Parathyroid adenoma (tissue), 2 donors: Measurements from ENCODE around the gene ANO9.

Experiments used
- H2AFZ ChIP-seq: fragments of 300-600 bp; sonication (generic); one replicate; pipeline ENCODE4 v1.7.0; 2017; ENCODE audit warnings: antibody characterized with exemption, mild to moderate bottlenecking
- H3K27ac ChIP-seq: fragments of 300-600 bp; sonication (generic); one replicate; pipeline ENCODE4 v1.7.0; 2017
- H3K27me3 ChIP-seq: fragments of 300-600 bp; sonication (generic); one replicate; pipeline ENCODE4 v1.7.0; 2017; ENCODE audit warnings: low read length; ENCODE audit not compliant: control insufficient read depth, insufficient read depth
- H3K36me3 ChIP-seq: fragments of 300-600 bp; sonication (generic); one replicate; pipeline ENCODE4 v1.7.0; 2017; ENCODE audit warnings: low read length; ENCODE audit not compliant: control insufficient read depth, insufficient read depth
- H3K4me1 ChIP-seq: fragments of 300-600 bp; sonication (generic); one replicate; pipeline ENCODE4 v1.7.0; 2017; ENCODE audit warnings: control low read depth
- H3K4me2 ChIP-seq: fragments of 300-600 bp; sonication (generic); one replicate; pipeline ENCODE4 v1.7.0; 2017; ENCODE audit warnings: low read length
- H3K4me3 ChIP-seq: fragments of 300-600 bp; sonication (generic); one replicate; pipeline ENCODE4 v1.7.0; 2017; ENCODE audit warnings: low read depth, low read length
- H3K79me2 ChIP-seq: fragments of 300-600 bp; sonication (generic); one replicate; pipeline ENCODE4 v1.7.0; 2017; ENCODE audit warnings: control low read depth
- H3K9ac ChIP-seq: fragments of 300-600 bp; sonication (generic); one replicate; pipeline ENCODE4 v1.7.0; 2017; ENCODE audit warnings: mild to moderate bottlenecking
- H3K9me3 ChIP-seq: fragments of 300-600 bp; sonication (generic); one replicate; pipeline ENCODE4 v1.7.0; 2017; ENCODE audit warnings: low read length; ENCODE audit not compliant: control insufficient read depth
- TF ChIP-seq, protein P1 (sequence below): fragments of 300-600 bp; sonication (generic); IDR thresholded peaks from one replicate; pipeline ENCODE4 v1.7.0; 2017; ENCODE audit warnings: antibody characterized with exemption, mild to moderate bottlenecking
- donor health status: primary hyperparathyroidism.

The ANO9 gene

DNA sequence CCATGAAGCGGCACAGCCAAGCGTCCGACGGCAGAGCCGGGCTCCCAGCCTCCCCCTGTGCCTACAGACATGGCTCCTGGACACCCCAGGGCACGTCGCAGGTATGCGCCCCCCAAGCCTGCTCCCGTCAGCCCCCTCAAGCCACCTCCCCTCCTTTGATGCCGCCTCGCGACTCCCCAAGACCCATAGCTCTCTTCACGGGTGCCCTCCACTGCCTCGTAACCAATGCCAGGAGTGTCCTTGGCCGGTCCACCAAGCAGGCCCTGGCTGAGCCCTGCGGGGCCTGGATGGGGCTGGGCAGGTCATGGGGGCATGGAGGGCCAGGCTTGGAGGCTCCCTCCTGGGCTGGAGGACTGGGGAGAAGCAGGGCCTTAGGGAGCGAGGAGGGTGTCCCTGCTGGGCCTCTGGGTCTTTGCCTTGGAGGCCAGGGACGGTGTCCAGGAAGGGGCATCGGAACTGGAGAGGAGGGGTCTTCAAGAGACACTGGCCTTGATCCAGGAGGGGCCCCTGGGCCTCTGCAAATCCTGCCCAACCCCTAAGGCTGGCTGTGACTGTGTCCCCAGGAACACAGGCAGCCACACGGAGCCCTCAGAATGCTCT lies 9.2 kb downstream of the ANO9 start:
- Histone ChIP-seq H3K4me3 (no peak overlapping the region), H3K36me3 (no peaks in the 10 kb centered on the region), H3K79me2 (no peaks in the 10 kb centered on the region), H3K9me3 (no peaks in the 10 kb centered on the region), H2AFZ (no peak overlapping the region), H3K27me3 (no peaks in the 10 kb centered on the region), H3K27ac (no peak overlapping the region), H3K4me1 (no peaks in the 10 kb centered on the region), H3K9ac (no peak overlapping the region), H3K4me2 (no peak overlapping the region)
- TF ChIP-seq, protein P1, sequence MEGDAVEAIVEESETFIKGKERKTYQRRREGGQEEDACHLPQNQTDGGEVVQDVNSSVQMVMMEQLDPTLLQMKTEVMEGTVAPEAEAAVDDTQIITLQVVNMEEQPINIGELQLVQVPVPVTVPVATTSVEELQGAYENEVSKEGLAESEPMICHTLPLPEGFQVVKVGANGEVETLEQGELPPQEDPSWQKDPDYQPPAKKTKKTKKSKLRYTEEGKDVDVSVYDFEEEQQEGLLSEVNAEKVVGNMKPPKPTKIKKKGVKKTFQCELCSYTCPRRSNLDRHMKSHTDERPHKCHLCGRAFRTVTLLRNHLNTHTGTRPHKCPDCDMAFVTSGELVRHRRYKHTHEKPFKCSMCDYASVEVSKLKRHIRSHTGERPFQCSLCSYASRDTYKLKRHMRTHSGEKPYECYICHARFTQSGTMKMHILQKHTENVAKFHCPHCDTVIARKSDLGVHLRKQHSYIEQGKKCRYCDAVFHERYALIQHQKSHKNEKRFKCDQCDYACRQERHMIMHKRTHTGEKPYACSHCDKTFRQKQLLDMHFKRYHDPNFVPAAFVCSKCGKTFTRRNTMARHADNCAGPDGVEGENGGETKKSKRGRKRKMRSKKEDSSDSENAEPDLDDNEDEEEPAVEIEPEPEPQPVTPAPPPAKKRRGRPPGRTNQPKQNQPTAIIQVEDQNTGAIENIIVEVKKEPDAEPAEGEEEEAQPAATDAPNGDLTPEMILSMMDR = no peak

DNA sequence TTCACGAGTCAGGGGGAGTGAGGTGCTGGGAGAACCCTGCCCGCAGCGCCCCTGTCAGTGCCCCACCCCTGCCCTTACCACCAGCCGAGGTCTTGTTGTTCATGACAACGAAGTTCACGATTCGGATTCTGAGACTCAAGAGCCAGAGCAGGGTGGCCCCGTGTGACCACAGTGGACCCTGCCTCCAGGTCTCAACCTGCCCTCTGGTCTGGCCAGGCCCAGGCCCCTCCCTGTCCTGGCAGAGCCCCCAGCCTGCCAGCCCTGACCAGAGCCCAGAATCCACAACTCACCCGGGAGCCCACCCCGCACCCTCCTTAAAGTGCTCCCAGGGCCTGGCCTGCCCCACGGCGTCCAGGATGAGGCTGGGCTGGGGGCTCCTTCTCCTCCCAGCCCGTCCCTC lies 9.9 kb downstream of the ANO9 start:
- Histone ChIP-seq H3K27me3 (no peaks in the 10 kb centered on the region), H3K36me3 (no peaks in the 10 kb centered on the region), H2AFZ (no peak overlapping the region), H3K4me2 (no peak overlapping the region), H3K4me1 (no peaks in the 10 kb centered on the region), H3K27ac (no peak overlapping the region), H3K4me3 (no peak overlapping the region), H3K79me2 (no peaks in the 10 kb centered on the region), H3K9me3 (no peaks in the 10 kb centered on the region), H3K9ac (no peak overlapping the region)
- TF ChIP-seq, protein P1 = no peak

DNA sequence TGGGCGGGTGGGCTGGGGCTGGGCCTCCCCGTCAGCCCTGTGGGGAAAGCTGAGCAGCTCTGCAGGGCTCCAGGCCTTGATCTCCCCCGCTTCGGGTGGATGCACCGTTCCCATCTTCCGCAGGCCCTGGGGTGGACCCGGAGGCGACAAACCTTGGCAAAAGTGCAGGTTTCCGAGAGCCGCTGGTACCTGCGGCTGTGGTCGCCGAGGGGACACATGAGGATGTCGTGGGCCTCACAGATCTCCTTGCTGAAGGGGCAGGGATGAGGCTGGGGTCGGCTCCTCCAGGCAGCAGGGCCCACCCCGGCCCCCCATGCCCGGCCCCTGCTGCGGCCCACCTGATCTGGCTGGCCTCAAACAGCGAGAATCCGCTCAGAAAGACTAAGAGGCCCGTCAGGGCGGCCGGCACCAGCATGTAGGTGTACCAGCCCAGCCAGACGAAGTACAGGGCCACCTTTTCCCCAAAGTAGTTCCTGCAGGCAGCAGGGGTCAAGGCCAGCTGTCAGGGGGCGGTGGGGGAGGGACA lies 11.8 kb downstream of the ANO9 start:
- no peak overlapping the region for H3K4me2 ChIP-seq
- no peak overlapping the region for H3K27ac ChIP-seq
- no peak overlapping the region for H3K4me3 ChIP-seq
- TF ChIP-seq, protein P1 = no peak
- H3K27me3 ChIP-seq = no peaks in the 10 kb centered on the region
- H3K9me3 ChIP-seq = no peaks in the 10 kb centered on the region
- no peak overlapping the region for H3K9ac ChIP-seq
- H3K79me2 ChIP-seq = no peaks in the 10 kb centered on the region
- no peak overlapping the region for H2AFZ ChIP-seq
- H3K36me3 ChIP-seq = no peaks in the 10 kb centered on the region
- H3K4me1 ChIP-seq = no peaks in the 10 kb centered on the region

DNA sequence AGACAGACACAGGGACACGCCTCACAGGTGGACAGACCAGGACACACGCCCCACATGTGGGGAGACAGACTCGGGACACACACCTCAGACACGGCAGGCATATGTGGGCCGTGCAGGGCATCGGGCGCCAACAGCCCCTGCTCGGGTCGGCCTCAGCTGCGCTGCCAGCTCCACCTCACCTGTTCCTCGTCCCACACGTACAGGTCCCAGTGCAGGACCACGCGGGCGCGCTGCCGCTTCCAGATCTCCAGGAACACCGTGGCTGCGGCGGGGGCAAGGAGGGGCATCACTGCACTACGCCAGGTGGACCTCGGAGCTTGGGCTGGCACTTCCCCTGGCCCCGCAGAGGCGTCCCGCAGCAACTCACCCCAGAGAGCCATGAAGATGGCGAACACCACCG lies 12.4 kb downstream of the ANO9 start:
- Histone ChIP-seq H3K27me3 (no peaks in the 10 kb centered on the region), H3K4me3 (no peak overlapping the region)

More for the DNA sequence above, 12.4 kb downstream of the ANO9 start:
- TF ChIP-seq, protein P1 = no peak
- Histone ChIP-seq H3K4me1 (no peaks in the 10 kb centered on the region), H3K9me3 (no peaks in the 10 kb centered on the region), H2AFZ (no peak overlapping the region), H3K4me2 (no peak overlapping the region), H3K27ac (no peak overlapping the region), H3K9ac (no peak overlapping the region), H3K36me3 (no peaks in the 10 kb centered on the region), H3K79me2 (no peaks in the 10 kb centered on the region)
